OCI-LY3 (cell line): ENCODE measurements around the gene CGREF1.
A peak's percentile ranks its signal among the peaks of the same experiment; 100 is the strongest.
"Not testable (repeated sequence)": the region's sequence is repeated elsewhere in the genome, so short reads cannot be mapped to it uniquely, and the experiment has no call there.

Experiments used
- H2AFZ ChIP-seq: fragments of 200-600, 300-600 bp; shearing (Covaris generic); 2 replicates; pipeline ENCODE4 v1.6.0; 2014; ENCODE audit warnings: antibody characterized with exemption, low read depth, low read length
- H3K27ac ChIP-seq: fragments of 200-600, 300-600 bp; sonication (generic); 2 replicates; pipeline ENCODE4 v1.5.1; 2014; ENCODE audit warnings: mild to moderate bottlenecking, low read length, moderate library complexity, mixed read lengths
- H3K27me3 ChIP-seq: fragments of 200-600, 300-600 bp; sonication (generic); 2 replicates; pipeline ENCODE4 v1.6.1; 2014; ENCODE audit warnings: low read depth, low read length, mixed read lengths
- H3K36me3 ChIP-seq: fragments of 200-600, 300-600 bp; sonication (generic); replicated peaks from 2 replicates; pipeline ENCODE3; 2014; ENCODE audit warnings: low read depth, low read length, mixed read lengths
- H3K4me1 ChIP-seq: fragments of 300-600, 200-600 bp; sonication (generic); 2 replicates; pipeline ENCODE4 v1.6.1; 2014; ENCODE audit warnings: low read length, mixed read lengths
- H3K4me2 ChIP-seq: fragments of 200-600, 300-600 bp; sonication (generic); 2 replicates; pipeline ENCODE4 v1.6.1; 2014; ENCODE audit warnings: low read length, mixed read lengths
- H3K4me3 ChIP-seq: fragments of 300-600, 200-600 bp; sonication (generic); 2 replicates; pipeline ENCODE4 v1.5.1; 2014; ENCODE audit warnings: antibody characterized with exemption, mild to moderate bottlenecking, low read length, moderate library complexity
- H3K79me2 ChIP-seq: fragments of 300-600, 200-600 bp; shearing (Covaris generic); 2 replicates; pipeline ENCODE4 v1.6.1; 2014; ENCODE audit warnings: mild to moderate bottlenecking, low read length, mixed read lengths
- H3K9ac ChIP-seq: fragments of 300-600, 200-600 bp; shearing (Covaris generic); 2 replicates; pipeline ENCODE4 v1.6.0; 2014; ENCODE audit warnings: mild to moderate bottlenecking, low read length, moderate library complexity
- H3K9me3 ChIP-seq: fragments of 200-600, 300-600 bp; shearing (Covaris generic); 2 replicates; pipeline ENCODE4 v1.6.1; 2014; ENCODE audit warnings: low read length, mixed read lengths; ENCODE audit not compliant: insufficient read depth
- H4K20me1 ChIP-seq: fragments of 200-600, 300-600 bp; sonication (generic); 2 replicates; pipeline ENCODE4 v1.6.1; 2016; ENCODE audit warnings: low read length, mixed read lengths; ENCODE audit not compliant: insufficient read depth
- CTCF ChIP-seq: fragments of 200-600, 300-600 bp; sonication (generic); IDR thresholded peaks from 2 replicates; pipeline ENCODE4 v1.5.1; 2014; ENCODE audit warnings: antibody characterized with exemption, low read length, low read depth
- EZH2phosphoT487 ChIP-seq: fragments of 200-600 bp; shearing (Covaris generic); IDR thresholded peaks from 2 replicates; pipeline ENCODE4 v1.6.1; 2018; ENCODE audit warnings: antibody characterized with exemption, mixed run types, low read depth

CGREF1 gene

GRCh38 chr2:27117995-27118524 lies 868 bp downstream of the CGREF1 start:
- peak overlapping the region; percentile 75 for H3K4me3 ChIP-seq

GRCh38 chr2:27115519-27115918 lies 3.4 kb downstream of the CGREF1 start:
- no peak overlapping the region for H3K4me2 ChIP-seq
- H4K20me1 ChIP-seq, result no peaks in the 10 kb centered on the region
- TF ChIP-seq CTCF (no peak), EZH2phosphoT487 (no peak)
- H3K4me1 ChIP-seq, result peaks cover 6% of the 10 kb centered on the region; the same call in 1 of the 2 replicates
- H3K9me3 ChIP-seq, result no peaks in the 10 kb centered on the region
- no peaks in the 10 kb centered on the region for H3K79me2 ChIP-seq
- no peaks in the 10 kb centered on the region for H3K36me3 ChIP-seq
- H3K9ac ChIP-seq, result no peak overlapping the region
- H2AFZ ChIP-seq, result no peak overlapping the region
- H3K27me3 ChIP-seq, result no peaks in the 10 kb centered on the region
- no peak overlapping the region for H3K4me3 ChIP-seq
- no peak overlapping the region for H3K27ac ChIP-seq

More at GRCh38 chr2:27117995-27118524, 868 bp downstream of the CGREF1 start:
- Histone ChIP-seq H3K9ac (peak overlapping the region; percentile 61), H3K36me3 (no peaks in the 10 kb centered on the region), H3K4me1 (peaks cover 8% of the 10 kb centered on the region), H3K27me3 (peaks cover 6% of the 10 kb centered on the region), H2AFZ (0 out of 2 replicates have a peak overlapping the region, but pooled peaks have one; percentile 18), H3K4me2 (peak overlapping the region; percentile 81), H3K27ac (no peak overlapping the region), H4K20me1 (no peaks in the 10 kb centered on the region), H3K9me3 (no peaks in the 10 kb centered on the region), H3K79me2 (no peaks in the 10 kb centered on the region)
- TF ChIP-seq EZH2phosphoT487, result no peak
- no peak for TF ChIP-seq CTCF

GRCh38 chr2:27111392-27112078 lies 7.4 kb downstream of the CGREF1 start:
- H3K4me1 ChIP-seq, H3K36me3 ChIP-seq, H3K9me3 ChIP-seq, H3K4me3 ChIP-seq, H2AFZ ChIP-seq, H3K4me2 ChIP-seq, H3K27ac ChIP-seq, H3K9ac ChIP-seq, H3K79me2 ChIP-seq, H3K27me3 ChIP-seq, H4K20me1 ChIP-seq: not testable (repeated sequence)

- H3K79me2 ChIP-seq, H2AFZ ChIP-seq, H3K27ac ChIP-seq, H3K4me2 ChIP-seq, H3K9ac ChIP-seq, H3K4me3 ChIP-seq, H3K9me3 ChIP-seq, H3K4me1 ChIP-seq, H3K36me3 ChIP-seq, H4K20me1 ChIP-seq, H3K27me3 ChIP-seq: not testable (repeated sequence)
These were observed 8.2 kb downstream of the CGREF1 start for GRCh38 chr2:27110603-27111352.

- Histone ChIP-seq H2AFZ (no peak overlapping the region), H3K4me3 (no peak overlapping the region), H3K27ac (no peak overlapping the region), H3K4me1 (no peaks in the 10 kb centered on the region), H3K36me3 (no peaks in the 10 kb centered on the region), H4K20me1 (no peaks in the 10 kb centered on the region), H3K4me2 (no peak overlapping the region), H3K27me3 (no peaks in the 10 kb centered on the region), H3K9me3 (no peaks in the 10 kb centered on the region), H3K79me2 (no peaks in the 10 kb centered on the region), H3K9ac (no peak overlapping the region)
- no peak for TF ChIP-seq CTCF
- no peak for TF ChIP-seq EZH2phosphoT487
These were observed 9.8 kb downstream of the CGREF1 start for GRCh38 chr2:27109083-27109482.
